Measurements from ENCODE around the gene TGFB3.

DNA sequence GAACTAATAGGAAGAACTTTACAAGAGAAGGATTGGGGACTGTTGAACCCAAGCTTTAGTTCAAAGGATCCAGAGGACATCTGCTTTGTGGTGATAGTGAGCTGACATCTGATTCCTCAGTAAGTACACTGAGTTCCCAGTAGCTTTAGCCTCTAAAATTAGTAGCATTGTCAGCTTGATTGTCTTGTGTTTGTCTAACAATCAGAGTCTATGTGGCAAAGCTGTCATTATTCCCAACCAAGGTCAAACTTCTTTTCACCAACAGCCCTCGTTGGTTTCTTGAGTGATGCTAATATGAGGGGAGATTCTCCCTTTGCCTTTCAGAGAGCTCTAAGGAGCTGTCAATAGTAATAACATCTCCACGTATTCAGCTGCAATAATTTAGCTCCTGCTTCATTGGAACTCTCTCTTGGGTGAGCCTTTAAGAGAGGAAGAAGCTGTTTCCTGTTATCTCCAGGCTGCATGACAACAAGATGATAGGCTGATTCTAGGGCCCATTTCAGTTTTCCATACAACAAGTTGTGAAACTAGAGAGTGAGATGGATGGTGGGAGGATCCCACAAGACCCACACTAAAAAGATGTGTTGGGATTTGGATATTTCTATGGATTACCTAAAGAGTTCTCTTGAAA is 46.7 kb downstream of the TGFB3 start:
- TF ChIP-seq POLR2A (IDR thresholded peaks at IDR 0.05; ENCODE audit: low read length) (no peak), GATA1 (IDR thresholded peaks at IDR 0.05; ENCODE audit: low read depth, low read length) (no peak)

All from erythroblast (primary cell).